WTC11 (cell line): Measurements from ENCODE around the gene CLEC10A. TPM values are rescaled to one million over a fixed set of nuclear protein-coding genes. Genes with fewer than 3 reads are reported as not detected.

Source experiments
- ATAC-seq: fragments of 200-7000 bp; cut with Tn5 transposase; 2 replicates; pipeline ENCODE4 v1.10.0; 2021; ENCODE audit warnings: mild to moderate bottlenecking, moderate library complexity
- CTCF ChIA-PET: fragments of 300-600 bp; sonication (Branson Sonifier 250); formaldehyde crosslinking; loops from one replicate; lab custom pipeline; 2021; ENCODE audit warnings: antibody characterized with exemption; lab: Charles Lee
- POLR2A ChIA-PET: fragments of 350-600 bp; sonication (Branson Sonifier 250); formaldehyde crosslinking; loops from one replicate; lab custom pipeline; 2021; ENCODE audit warnings: antibody characterized with exemption; lab: Charles Lee
- DNase-seq: peaks from one replicate; pipeline ENCODE4 v3.0.0; 2021; ENCODE audit warnings: low spot score
- H3K27ac Mint-ChIP-seq: 2 replicates; pipeline ENCODE4 v1.8.0; 2021; ENCODE audit warnings: mixed read lengths
- H3K27me3 Mint-ChIP-seq: 2 replicates; pipeline ENCODE4 v1.8.0; 2021; ENCODE audit warnings: low read depth, mild to moderate bottlenecking, moderate library complexity, mixed read lengths
- H3K36me3 Mint-ChIP-seq: 2 replicates; pipeline ENCODE4 v1.8.0; 2021; ENCODE audit warnings: mixed read lengths
- H3K4me1 Mint-ChIP-seq: 2 replicates; pipeline ENCODE4 v1.8.0; 2022; ENCODE audit warnings: mixed read lengths
- H3K4me3 Mint-ChIP-seq: 2 replicates; pipeline ENCODE4 v1.8.0; 2021; ENCODE audit warnings: mild to moderate bottlenecking, moderate library complexity, mixed read lengths
- H3K9me3 Mint-ChIP-seq: 2 replicates; pipeline ENCODE4 v1.8.0; 2021; ENCODE audit warnings: mixed read lengths
- E2F1 ChIP-seq: sonication (generic); formaldehyde crosslinking; IDR thresholded peaks from 2 replicates; pipeline ENCODE4 v1.8.0; 2022; ENCODE audit warnings: mild to moderate bottlenecking, missing genetic modification reagents
- ESRRA ChIP-seq: sonication (generic); formaldehyde crosslinking; IDR thresholded peaks from 2 replicates; pipeline ENCODE4 v1.8.1; 2022; ENCODE audit warnings: mild to moderate bottlenecking, missing genetic modification reagents, borderline replicate concordance
- FOXK1 ChIP-seq: sonication (generic); formaldehyde crosslinking; IDR thresholded peaks from 2 replicates; pipeline ENCODE4 v1.8.0; 2022; ENCODE audit warnings: mild to moderate bottlenecking, moderate library complexity, missing genetic modification reagents
- IRF2 ChIP-seq: sonication (generic); formaldehyde crosslinking; IDR thresholded peaks from 2 replicates; pipeline ENCODE4 v1.8.0; 2022; ENCODE audit warnings: low read depth, missing genetic modification reagents, borderline replicate concordance
- JUN ChIP-seq: sonication (generic); formaldehyde crosslinking; IDR thresholded peaks from 2 replicates; pipeline ENCODE4 v1.8.0; 2023; ENCODE audit warnings: mild to moderate bottlenecking, missing genetic modification reagents
- MYBL2 ChIP-seq: sonication (generic); formaldehyde crosslinking; IDR thresholded peaks from 2 replicates; pipeline ENCODE4 v1.8.1; 2023; ENCODE audit warnings: mild to moderate bottlenecking, moderate library complexity, missing genetic modification reagents
- NFYB ChIP-seq: sonication (generic); formaldehyde crosslinking; conservative IDR thresholded peaks from 2 replicates; pipeline ENCODE4 v1.8.0; 2022; ENCODE audit warnings: low read depth, missing genetic modification reagents
- STAT6 ChIP-seq: sonication (generic); formaldehyde crosslinking; conservative IDR thresholded peaks from 2 replicates; pipeline ENCODE4 v1.8.1; 2023; ENCODE audit warnings: mild to moderate bottlenecking, low read depth, missing genetic modification reagents, moderate library complexity
- TEAD1 ChIP-seq: sonication (generic); formaldehyde crosslinking; IDR thresholded peaks from 2 replicates; pipeline ENCODE4 v1.8.0; 2022; ENCODE audit warnings: mild to moderate bottlenecking, missing genetic modification reagents
- ZNF121 ChIP-seq: sonication (generic); formaldehyde crosslinking; IDR thresholded peaks from 2 replicates; pipeline ENCODE4 v1.8.0; 2023; ENCODE audit warnings: missing genetic modification reagents
- total RNA-seq: library from RNA; stranded (reverse); gene quantifications from 3 replicates; pipeline ENCODE4 v1.2.3, GENCODE V29; 2021
- TF ChIP-seq, protein P1 (sequence below): sonication (generic); formaldehyde crosslinking; IDR thresholded peaks from 2 replicates; pipeline ENCODE4 v1.8.0; 2022; ENCODE audit warnings: mild to moderate bottlenecking, missing genetic modification reagents
- TF ChIP-seq, protein P2 (sequence below): sonication (generic); formaldehyde crosslinking; IDR thresholded peaks from 2 replicates; pipeline ENCODE4 v1.8.1; 2023; ENCODE audit warnings: mild to moderate bottlenecking, missing genetic modification reagents, borderline replicate concordance
- TF ChIP-seq, protein P3 (sequence below): sonication (generic); formaldehyde crosslinking; IDR thresholded peaks from 2 replicates; pipeline ENCODE4 v1.8.1; 2023; ENCODE audit warnings: mild to moderate bottlenecking, moderate library complexity, missing genetic modification reagents
- TF ChIP-seq, protein P4 (sequence below): sonication (generic); formaldehyde crosslinking; IDR thresholded peaks from 2 replicates; pipeline ENCODE4 v1.8.1; 2022; ENCODE audit warnings: mild to moderate bottlenecking, moderate library complexity, missing genetic modification reagents
- TF ChIP-seq, protein P5 (sequence below): sonication (generic); formaldehyde crosslinking; IDR thresholded peaks from 2 replicates; pipeline ENCODE4 v1.8.0; 2022; ENCODE audit warnings: mild to moderate bottlenecking, missing genetic modification reagents

CLEC10A gene
- total RNA-seq, 1 experiment from 2014 or later = not detected

GRCh38 chr17:7113273-7114071 is 33.4 kb upstream of the CLEC10A start:
- DNase-seq = no peak

GRCh38 chr17:7112510-7113108 is 32.6 kb upstream of the CLEC10A start:
- Mint-ChIP-seq H3K4me3 (no peak overlapping the region), H3K27ac (no peak overlapping the region), H3K27me3 (no peaks in the 10 kb centered on the region; the same call in 1 of the 2 replicates), H3K4me1 (peaks cover 24% of the 10 kb centered on the region), H3K9me3 (peaks cover 5% of the 10 kb centered on the region), H3K36me3 (no peaks in the 10 kb centered on the region)
- ChIA-PET POLR2A (no interaction called here), CTCF (interaction anchor here (0.8 to 2.8 kb wide), 3 partner anchors 21 to 60 kb away, joined by 3 to 19 read pairs (median 7); no protein-coding TSS in a partner anchor)
- TF ChIP-seq FOXK1 (CRISPR knock-in tag) = no peak
- TF ChIP-seq, protein P1, sequence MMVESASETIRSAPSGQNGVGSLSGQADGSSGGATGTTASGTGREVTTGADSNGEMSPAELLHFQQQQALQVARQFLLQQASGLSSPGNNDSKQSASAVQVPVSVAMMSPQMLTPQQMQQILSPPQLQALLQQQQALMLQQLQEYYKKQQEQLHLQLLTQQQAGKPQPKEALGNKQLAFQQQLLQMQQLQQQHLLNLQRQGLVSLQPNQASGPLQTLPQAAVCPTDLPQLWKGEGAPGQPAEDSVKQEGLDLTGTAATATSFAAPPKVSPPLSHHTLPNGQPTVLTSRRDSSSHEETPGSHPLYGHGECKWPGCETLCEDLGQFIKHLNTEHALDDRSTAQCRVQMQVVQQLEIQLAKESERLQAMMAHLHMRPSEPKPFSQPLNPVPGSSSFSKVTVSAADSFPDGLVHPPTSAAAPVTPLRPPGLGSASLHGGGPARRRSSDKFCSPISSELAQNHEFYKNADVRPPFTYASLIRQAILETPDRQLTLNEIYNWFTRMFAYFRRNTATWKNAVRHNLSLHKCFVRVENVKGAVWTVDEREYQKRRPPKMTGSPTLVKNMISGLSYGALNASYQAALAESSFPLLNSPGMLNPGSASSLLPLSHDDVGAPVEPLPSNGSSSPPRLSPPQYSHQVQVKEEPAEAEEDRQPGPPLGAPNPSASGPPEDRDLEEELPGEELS (CRISPR knock-in tag) = no peak
- TF ChIP-seq, protein P2, sequence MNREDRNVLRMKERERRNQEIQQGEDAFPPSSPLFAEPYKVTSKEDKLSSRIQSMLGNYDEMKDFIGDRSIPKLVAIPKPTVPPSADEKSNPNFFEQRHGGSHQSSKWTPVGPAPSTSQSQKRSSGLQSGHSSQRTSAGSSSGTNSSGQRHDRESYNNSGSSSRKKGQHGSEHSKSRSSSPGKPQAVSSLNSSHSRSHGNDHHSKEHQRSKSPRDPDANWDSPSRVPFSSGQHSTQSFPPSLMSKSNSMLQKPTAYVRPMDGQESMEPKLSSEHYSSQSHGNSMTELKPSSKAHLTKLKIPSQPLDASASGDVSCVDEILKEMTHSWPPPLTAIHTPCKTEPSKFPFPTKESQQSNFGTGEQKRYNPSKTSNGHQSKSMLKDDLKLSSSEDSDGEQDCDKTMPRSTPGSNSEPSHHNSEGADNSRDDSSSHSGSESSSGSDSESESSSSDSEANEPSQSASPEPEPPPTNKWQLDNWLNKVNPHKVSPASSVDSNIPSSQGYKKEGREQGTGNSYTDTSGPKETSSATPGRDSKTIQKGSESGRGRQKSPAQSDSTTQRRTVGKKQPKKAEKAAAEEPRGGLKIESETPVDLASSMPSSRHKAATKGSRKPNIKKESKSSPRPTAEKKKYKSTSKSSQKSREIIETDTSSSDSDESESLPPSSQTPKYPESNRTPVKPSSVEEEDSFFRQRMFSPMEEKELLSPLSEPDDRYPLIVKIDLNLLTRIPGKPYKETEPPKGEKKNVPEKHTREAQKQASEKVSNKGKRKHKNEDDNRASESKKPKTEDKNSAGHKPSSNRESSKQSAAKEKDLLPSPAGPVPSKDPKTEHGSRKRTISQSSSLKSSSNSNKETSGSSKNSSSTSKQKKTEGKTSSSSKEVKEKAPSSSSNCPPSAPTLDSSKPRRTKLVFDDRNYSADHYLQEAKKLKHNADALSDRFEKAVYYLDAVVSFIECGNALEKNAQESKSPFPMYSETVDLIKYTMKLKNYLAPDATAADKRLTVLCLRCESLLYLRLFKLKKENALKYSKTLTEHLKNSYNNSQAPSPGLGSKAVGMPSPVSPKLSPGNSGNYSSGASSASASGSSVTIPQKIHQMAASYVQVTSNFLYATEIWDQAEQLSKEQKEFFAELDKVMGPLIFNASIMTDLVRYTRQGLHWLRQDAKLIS (CRISPR knock-in tag) = no peak
- TF ChIP-seq IRF2 (CRISPR knock-in tag) = no peak
- TF ChIP-seq MYBL2 = no peak
- TF ChIP-seq, protein P3, sequence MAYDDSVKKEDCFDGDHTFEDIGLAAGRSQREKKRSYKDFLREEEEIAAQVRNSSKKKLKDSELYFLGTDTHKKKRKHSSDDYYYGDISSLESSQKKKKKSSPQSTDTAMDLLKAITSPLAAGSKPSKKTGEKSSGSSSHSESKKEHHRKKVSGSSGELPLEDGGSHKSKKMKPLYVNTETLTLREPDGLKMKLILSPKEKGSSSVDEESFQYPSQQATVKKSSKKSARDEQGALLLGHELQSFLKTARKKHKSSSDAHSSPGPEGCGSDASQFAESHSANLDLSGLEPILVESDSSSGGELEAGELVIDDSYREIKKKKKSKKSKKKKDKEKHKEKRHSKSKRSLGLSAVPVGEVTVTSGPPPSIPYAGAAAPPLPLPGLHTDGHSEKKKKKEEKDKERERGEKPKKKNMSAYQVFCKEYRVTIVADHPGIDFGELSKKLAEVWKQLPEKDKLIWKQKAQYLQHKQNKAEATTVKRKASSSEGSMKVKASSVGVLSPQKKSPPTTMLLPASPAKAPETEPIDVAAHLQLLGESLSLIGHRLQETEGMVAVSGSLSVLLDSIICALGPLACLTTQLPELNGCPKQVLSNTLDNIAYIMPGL (CRISPR knock-in tag) = no peak
- TF ChIP-seq ZNF121 = peak; percentile 87; the same call in 1 of the 2 replicates
- no peak for TF ChIP-seq ESRRA
- ATAC-seq = no peak
- DNase-seq = no peak

More at GRCh38 chr17:7113273-7114071, 33.4 kb upstream of the CLEC10A start:
- peaks cover 24% of the 10 kb centered on the region for H3K4me1 Mint-ChIP-seq
- H3K4me3 Mint-ChIP-seq = no peak overlapping the region
- no peak overlapping the region for H3K27ac Mint-ChIP-seq
- no peaks in the 10 kb centered on the region for H3K36me3 Mint-ChIP-seq
- ATAC-seq = no peak
- TF ChIP-seq STAT6 (CRISPR knock-in tag) (no peak), NFYB (CRISPR knock-in tag) (no peak), JUN (CRISPR knock-in tag) (no peak), TEAD1 (CRISPR knock-in tag) (no peak), E2F1 (CRISPR knock-in tag) (no peak)
- TF ChIP-seq, protein P4, sequence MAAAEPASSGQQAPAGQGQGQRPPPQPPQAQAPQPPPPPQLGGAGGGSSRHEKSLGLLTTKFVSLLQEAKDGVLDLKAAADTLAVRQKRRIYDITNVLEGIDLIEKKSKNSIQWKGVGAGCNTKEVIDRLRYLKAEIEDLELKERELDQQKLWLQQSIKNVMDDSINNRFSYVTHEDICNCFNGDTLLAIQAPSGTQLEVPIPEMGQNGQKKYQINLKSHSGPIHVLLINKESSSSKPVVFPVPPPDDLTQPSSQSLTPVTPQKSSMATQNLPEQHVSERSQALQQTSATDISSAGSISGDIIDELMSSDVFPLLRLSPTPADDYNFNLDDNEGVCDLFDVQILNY (CRISPR knock-in tag) = no peak
- TF ChIP-seq, protein P5, sequence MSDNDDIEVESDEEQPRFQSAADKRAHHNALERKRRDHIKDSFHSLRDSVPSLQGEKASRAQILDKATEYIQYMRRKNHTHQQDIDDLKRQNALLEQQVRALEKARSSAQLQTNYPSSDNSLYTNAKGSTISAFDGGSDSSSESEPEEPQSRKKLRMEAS (CRISPR knock-in tag) = no peak
- H3K9me3 Mint-ChIP-seq = peaks cover 5% of the 10 kb centered on the region
- H3K27me3 Mint-ChIP-seq = peaks cover 3% of the 10 kb centered on the region; the same call in 1 of the 2 replicates
- POLR2A ChIA-PET = no interaction called here
- CTCF ChIA-PET = interaction anchor here (1.0 to 2.8 kb wide), 5 partner anchors 12 to 68 kb away, joined by 3 to 19 read pairs (median 6); no protein-coding TSS in a partner anchor
